Ovary (tissue), 9 donors: ENCODE results near the gene NEUROD6. TPM values are rescaled to one million over a fixed set of nuclear protein-coding genes. Genes with fewer than 3 reads are reported as not detected.

ENCODE experiments used
- DNase-seq, 5 donors: peaks; one replicate each; pipeline ENCODE4 v3.0.0-alpha.2; 2019 to 2020
- H3K27ac ChIP-seq, 2 donors: fragments of 200-600 bp; one replicate each; pipeline versions ENCODE4 v1.5.1 to v1.8.0; 2019 to 2022
- H3K27me3 ChIP-seq: fragments of 200-600 bp; one replicate; pipeline ENCODE4 v1.8.0; 2022
- H3K36me3 ChIP-seq: fragments of 200-600 bp; sonication (generic); one replicate; pipeline ENCODE4 v1.5.1; 2019
- H3K4me1 ChIP-seq: one replicate; pipeline ENCODE4 v1.8.1; 2013; ENCODE audit warnings: mild to moderate bottlenecking, moderate library complexity; ENCODE audit not compliant: insufficient read depth
- H3K4me3 ChIP-seq: fragments of 200-600 bp; sonication (generic); one replicate; pipeline ENCODE4 v1.5.1; 2017
- H3K9me3 ChIP-seq, 2 donors: fragments of 200-600 bp in 1 of 2; sonication (generic) in 1 of 2; one replicate each; pipeline versions ENCODE4 v1.5.1 to v1.8.1; 2013 to 2019; ENCODE audit warnings: mild to moderate bottlenecking in 1 of 2, moderate library complexity in 1 of 2
- CTCF ChIP-seq, 3 donors: fragments of 450-650 bp in 2 of 3; fragments of 200-600 bp in 1 of 3; IDR thresholded peaks; one replicate each; pipeline versions ENCODE4 v1.5.1 to v1.8.0; 2016 to 2022; ENCODE audit warnings: antibody characterized with exemption in 3 of 3, mild to moderate bottlenecking in 1 of 3
- WGBS, 3 donors: extraction: QIAGEN DNeasy Blood & Tissue Kit in 1 of 3; methylation state at CpG; one replicate each; pipeline versions ENCODE4 v1.1.5 to v1.1.7; 2013 to 2017; 5-methylcytosine and 5-hydroxymethylcytosine counted together
- intact Hi-C, 4 donors: fragments of 100-400 bp; cut with DNase I; formaldehyde crosslinking; loops; one replicate each; pipeline versions ENCODE4 v1.11.0 to v1.15.1; 2022 to 2023
- polyA plus RNA-seq, 2 donors: library from polyadenylated mRNA; stranded (reverse); fragments of 200-250 nt in 1 of 2; fragments of 350-450 nt in 1 of 2; fragmentation: Illumina TruSeq in 1 of 2; extraction: RNeasy Lipid Tissue Mini Kit (QIAGEN cat#74804) in 1 of 2; gene quantifications; one replicate each; pipeline ENCODE4 v1.2.3, GENCODE V29; 2013 to 2014
- small RNA-seq: library from RNA; depleted of rRNA; stranded (forward); fragments of <200 nt; gene quantifications from one replicate; pipeline ENCODE3, GENCODE V24; 2016
- total RNA-seq, 7 donors: library from RNA; depleted of rRNA in 2 of 7; stranded (reverse); fragments of >200 nt in 2 of 7; fragmentation: NEBNext Ultra II Directional in 3 of 7; extraction: Animal tissue kit (Norgen Biotek cat#: 25700) in 3 of 7; gene quantifications; one replicate each; pipeline versions ENCODE4 v1.1.0 to v1.2.4, GENCODE V29; 2016 to 2023
- donor health status: DM: no; HTN: no; CAD: no; lungs with moderate emphysema.
- donor health status: DM: no; HTN: no; CAD: no.
- donor health status: Bipolar disorder and iron deficiency.
- donor health status: DM: yes; HTN: yes; CAD: no.
- donor health status: DM: no; HTN: no; CAD: no.
- donor health status: DM: yes; HTN: yes; CAD: no.

Gene NEUROD6
- total and polyA plus RNA-seq, 9 donors: not detected

- intact Hi-C loops: no loop called here
- 28 to 51% (median 28%) methylated on average over 2 of the region's 2 CpGs for WGBS, 3 donors
Measured at GRCh38 chr7:31290601-31291000, 49.9 kb downstream of the NEUROD6 start.

More at GRCh38 chr7:31290601-31291000, 49.9 kb downstream of the NEUROD6 start:
- Histone ChIP-seq H3K4me3 (no peak overlapping the region), H3K36me3 (no peaks in the 10 kb centered on the region), H3K9me3 (no peaks in the 10 kb centered on the region), H3K27me3 (no peaks in the 10 kb centered on the region), H3K4me1 (no peaks in the 10 kb centered on the region), H3K27ac (no peak overlapping the region)
- no peak for TF ChIP-seq CTCF (IDR thresholded peaks at IDR 0.05)
- no peak for DNase-seq

Small RNAs within 50 kb of the gene (small RNA-seq; reads per million reads assigned to genes)
- gene AC006380.1: not detected

Other genes starting within 250 kb of the NEUROD6 start
- not detected for gene ITPRID1, start 173.4 kb upstream of the NEUROD6 start, total RNA-seq
- under 1 TPM in 1 of 2 donors, not detected in 1; 0.20 TPM for gene ITPRID1, start 173.4 kb upstream of the NEUROD6 start, polyA plus RNA-seq